Vagina (tissue), 2 donors: Measurements from ENCODE around the gene MICB. TPM values are rescaled to one million over a fixed set of nuclear protein-coding genes. Genes with fewer than 3 reads are reported as not detected.
A peak's percentile ranks its signal among the peaks of the same experiment; 100 is the strongest.
"Not testable (repeated sequence)": the region's sequence is repeated elsewhere in the genome, so short reads cannot be mapped to it uniquely, and the experiment has no call there.

Experiments used
- DNase-seq, 2 donors: peaks; one replicate each; pipeline ENCODE4 v3.0.0-alpha.2; 2017; ENCODE audit errors: extremely low spot score in 2 of 2
- H3K27ac ChIP-seq: fragments of 200-600 bp; sonication (generic); one replicate; pipeline ENCODE4 v1.5.1; 2019
- H3K27me3 ChIP-seq: fragments of 200-600 bp; sonication (generic); one replicate; pipeline ENCODE4 v1.5.1; 2019
- H3K36me3 ChIP-seq, 2 donors: fragments of 200-600 bp; sonication (generic); one replicate each; pipeline ENCODE4 v1.5.1; 2017 to 2019
- H3K4me1 ChIP-seq: fragments of 200-600 bp; sonication (generic); one replicate; pipeline ENCODE4 v1.5.1; 2019
- H3K4me3 ChIP-seq, 2 donors: fragments of 200-600 bp; sonication (generic); 1 replicate in 1 of 2; 2 replicates in 1 of 2; pipeline ENCODE4 v1.5.1; 2016 to 2019
- H3K9me3 ChIP-seq: fragments of 200-600 bp; sonication (generic); one replicate; pipeline ENCODE4 v1.5.1; 2019
- CTCF ChIP-seq, 3 experiments: fragments of 450-650 bp in 2 of 3; fragments of 200-600 bp in 1 of 3; sonication (generic) in 1 of 3; IDR thresholded peaks; one replicate each; pipeline ENCODE4 v1.5.1; 2017 to 2019; ENCODE audit warnings: antibody characterized with exemption in 3 of 3, mild to moderate bottlenecking in 2 of 3, moderate library complexity in 2 of 3
- POLR2A ChIP-seq, 2 donors: fragments of 450-650 bp; IDR thresholded peaks; one replicate each; pipeline ENCODE4 v1.6.1; 2017; ENCODE audit warnings: antibody characterized with exemption in 2 of 2, mild to moderate bottlenecking in 2 of 2, moderate library complexity in 2 of 2
- POLR2AphosphoS5 ChIP-seq, 2 donors: sonication (generic); formaldehyde crosslinking; IDR thresholded peaks; one replicate each; pipeline ENCODE4 v1.9.0; 2017; ENCODE audit warnings: antibody characterized with exemption in 2 of 2, mild to moderate bottlenecking in 2 of 2, low read depth in 1 of 2; ENCODE audit not compliant: insufficient read depth in 1 of 2
- intact Hi-C: fragments of 100-400 bp; cut with DNase I; formaldehyde crosslinking; loops from one replicate; pipeline ENCODE4 v1.15.1; 2023
- total RNA-seq: library from RNA; depleted of rRNA; stranded (reverse); fragments of >200 nt; gene quantifications from one replicate; pipeline ENCODE4 v1.2.3, GENCODE V29; 2016

The MICB gene
- total RNA-seq, 1 donor from 2014 or later: 3.2 TPM

DNA sequence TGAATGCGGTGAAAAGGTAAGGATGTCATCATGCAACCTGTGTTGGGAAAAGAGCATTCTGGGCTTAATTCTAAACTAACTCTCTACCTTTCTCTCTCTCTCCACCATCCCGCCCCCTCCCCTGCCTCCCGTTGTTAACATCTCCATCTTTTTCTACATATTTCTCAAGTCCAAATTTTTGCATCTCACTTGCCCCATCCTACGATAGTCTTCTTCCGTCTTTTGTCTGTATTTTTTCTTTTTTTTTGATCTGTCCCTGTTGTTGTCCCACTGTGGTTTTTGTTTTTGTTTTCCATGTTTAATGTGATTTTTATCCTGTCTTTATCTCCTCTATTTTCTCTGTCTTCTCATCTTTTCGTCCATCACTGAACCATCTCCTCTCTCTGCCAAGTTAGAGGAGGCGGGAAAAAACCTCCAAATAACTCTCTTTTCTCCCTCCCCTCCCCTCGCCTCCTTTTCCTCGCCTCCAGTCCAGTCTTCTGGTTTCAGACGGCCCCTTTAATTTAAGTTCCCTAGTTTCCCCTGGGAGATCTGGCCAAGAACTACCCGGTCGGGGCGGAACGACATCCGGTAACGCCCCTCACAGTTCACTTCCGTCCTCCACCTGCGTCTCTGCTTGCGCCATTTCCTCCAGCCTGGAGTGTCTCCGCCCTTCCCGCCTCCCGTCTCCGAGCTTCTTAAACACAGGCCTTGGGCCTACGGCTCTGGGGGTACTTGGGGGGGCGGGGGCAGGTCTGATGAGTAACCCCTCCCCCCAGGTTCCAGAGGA, 49.2 kb downstream of the MICB start, which contains the start of gene NFKBIL1:
TSS of gene NFKBIL1 (plus strand) at position 651 of the 769 bp plus-strand sequence. CDS start at position 738, 87 bp downstream.
- H3K27ac ChIP-seq: peak within 1 kb of the TSS; percentile 83
- peaks cover 0 to 6% of the 10 kb centered on the region in 2 donors for H3K36me3 ChIP-seq
- peak within 1 kb of the TSS; percentile 36 to 46 for H3K4me3 ChIP-seq
- intact Hi-C loops: loop anchor here (2.0 kb wide), 1 partner anchor 52 kb away; no protein-coding TSS in a partner anchor
- peak in 1 of 2 donors; percentile 97 for DNase-seq
- H3K4me1 ChIP-seq: peaks cover 40% of the 10 kb centered on the region
- no peaks in the 10 kb centered on the region for H3K9me3 ChIP-seq
- H3K27me3 ChIP-seq: no peaks in the 10 kb centered on the region
- TF ChIP-seq POLR2A (IDR thresholded peaks at IDR 0.05): no peak
- peak in 1 of 3 experiments; percentile 19 for TF ChIP-seq CTCF (IDR thresholded peaks at IDR 0.05)
- TF ChIP-seq POLR2AphosphoS5 (IDR thresholded peaks at IDR 0.05; ENCODE audit: insufficient read depth in 1 of 2, low read depth in 1 of 2): peak; percentile 85 to 98

GRCh38 chr6:31547727-31548543, 50.0 kb downstream of the MICB start:
- no peaks in the 10 kb centered on the region for H3K9me3 ChIP-seq
- H3K36me3 ChIP-seq: peaks cover 0 to 6% of the 10 kb centered on the region in 2 donors
- intact Hi-C loops: loop anchor here (2.0 kb wide), 1 partner anchor 51 kb away; no protein-coding TSS in a partner anchor
- peaks cover 33% of the 10 kb centered on the region for H3K4me1 ChIP-seq
- H3K27ac ChIP-seq: peak overlapping the region; percentile 83
- H3K27me3 ChIP-seq: no peaks in the 10 kb centered on the region
- DNase-seq: no peak
- H3K4me3 ChIP-seq: peak overlapping the region; percentile 36 to 46
- TF ChIP-seq CTCF (IDR thresholded peaks at IDR 0.05): no peak
- no peak for TF ChIP-seq POLR2AphosphoS5 (IDR thresholded peaks at IDR 0.05; ENCODE audit: insufficient read depth in 1 of 2, low read depth in 1 of 2)
- no peak for TF ChIP-seq POLR2A (IDR thresholded peaks at IDR 0.05)

DNA sequence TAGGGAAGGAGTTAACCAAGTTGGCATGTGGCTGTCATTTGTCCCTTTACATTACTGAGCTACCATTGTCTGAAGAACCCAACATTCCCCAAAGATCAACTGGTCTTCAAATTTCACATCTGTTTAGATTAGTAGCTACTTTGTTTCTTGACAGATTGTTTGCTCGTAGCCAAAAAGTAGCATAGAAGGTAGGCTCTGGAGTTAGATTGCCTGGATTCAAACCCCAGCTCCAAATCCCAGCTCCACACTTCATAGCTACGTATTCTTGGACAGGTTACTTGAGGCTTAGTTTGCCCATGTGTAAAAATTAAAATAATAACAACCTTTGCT, 50.6 kb downstream of the MICB start:
- Histone ChIP-seq H3K9me3 (no peaks in the 10 kb centered on the region), H3K27ac (peak overlapping the region; percentile 83), H3K36me3 (peaks cover 0 to 6% of the 10 kb centered on the region in 2 donors), H3K27me3 (no peaks in the 10 kb centered on the region), H3K4me1 (peaks cover 29% of the 10 kb centered on the region), H3K4me3 (peak overlapping the region in 1 of 2 donors; percentile 36)
- intact Hi-C loops: no loop called here
- no peak for TF ChIP-seq POLR2A (IDR thresholded peaks at IDR 0.05)
- TF ChIP-seq POLR2AphosphoS5 (IDR thresholded peaks at IDR 0.05; ENCODE audit: insufficient read depth in 1 of 2, low read depth in 1 of 2): no peak
- no peak for TF ChIP-seq CTCF (IDR thresholded peaks at IDR 0.05)
- no peak for DNase-seq

- peaks cover 21% of the 10 kb centered on the region for H3K4me1 ChIP-seq
- intact Hi-C loops, H3K4me3 ChIP-seq, H3K9me3 ChIP-seq, H3K27ac ChIP-seq, DNase-seq, H3K27me3 ChIP-seq: not testable (repeated sequence)
- H3K36me3 ChIP-seq: peaks cover 0 to 12% of the 10 kb centered on the region in 2 donors
Observed at GRCh38 chr6:31551371-31551770, 53.4 kb downstream of the MICB start.

DNA sequence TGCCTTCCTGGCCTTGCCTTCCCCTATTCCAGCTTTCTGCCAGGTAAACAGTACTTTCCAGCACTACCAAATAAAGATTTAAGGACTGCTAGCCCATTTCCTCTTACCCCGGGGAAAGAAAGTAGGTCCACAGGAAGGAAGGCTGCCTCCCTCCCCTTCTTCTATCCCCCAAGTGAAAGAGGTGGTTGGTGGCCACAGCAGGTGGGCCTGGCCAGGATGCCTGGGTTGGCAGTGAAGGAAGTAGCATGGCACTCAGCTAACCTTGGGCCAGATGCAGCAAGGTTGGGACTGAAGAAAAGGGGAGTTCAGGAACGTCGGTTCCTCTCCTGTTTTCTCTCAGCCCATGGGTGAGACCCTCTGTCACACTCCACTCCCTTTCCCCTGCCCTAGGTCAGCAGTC, 58.4 kb downstream of the MICB start:
- intact Hi-C loops: no loop called here
- no peaks in the 10 kb centered on the region for H3K9me3 ChIP-seq

More for the DNA sequence above, 58.4 kb downstream of the MICB start:
- no peak overlapping the region for H3K27ac ChIP-seq
- H3K4me1 ChIP-seq: peaks cover 23% of the 10 kb centered on the region
- no peak for DNase-seq
- H3K27me3 ChIP-seq: no peaks in the 10 kb centered on the region
- H3K4me3 ChIP-seq: no peak overlapping the region
- TF ChIP-seq CTCF (IDR thresholded peaks at IDR 0.05): no peak
- no peak for TF ChIP-seq POLR2AphosphoS5 (IDR thresholded peaks at IDR 0.05; ENCODE audit: insufficient read depth in 1 of 2, low read depth in 1 of 2)
- no peak for TF ChIP-seq POLR2A (IDR thresholded peaks at IDR 0.05)
- H3K36me3 ChIP-seq: peaks cover 0 to 31% of the 10 kb centered on the region in 2 donors
